IPS DF 19.7 (cell line): Measurements from ENCODE around the gene AJUBA.
"Not testable (repeated sequence)": the region's sequence is repeated elsewhere in the genome, so short reads cannot be mapped to it uniquely, and the experiment has no call there.

Experiments
- DNase-seq: peaks from one replicate; pipeline ENCODE4 v3.0.0-alpha.2; 2013; ENCODE audit warnings: low read depth, low spot score

Gene AJUBA

DNA sequence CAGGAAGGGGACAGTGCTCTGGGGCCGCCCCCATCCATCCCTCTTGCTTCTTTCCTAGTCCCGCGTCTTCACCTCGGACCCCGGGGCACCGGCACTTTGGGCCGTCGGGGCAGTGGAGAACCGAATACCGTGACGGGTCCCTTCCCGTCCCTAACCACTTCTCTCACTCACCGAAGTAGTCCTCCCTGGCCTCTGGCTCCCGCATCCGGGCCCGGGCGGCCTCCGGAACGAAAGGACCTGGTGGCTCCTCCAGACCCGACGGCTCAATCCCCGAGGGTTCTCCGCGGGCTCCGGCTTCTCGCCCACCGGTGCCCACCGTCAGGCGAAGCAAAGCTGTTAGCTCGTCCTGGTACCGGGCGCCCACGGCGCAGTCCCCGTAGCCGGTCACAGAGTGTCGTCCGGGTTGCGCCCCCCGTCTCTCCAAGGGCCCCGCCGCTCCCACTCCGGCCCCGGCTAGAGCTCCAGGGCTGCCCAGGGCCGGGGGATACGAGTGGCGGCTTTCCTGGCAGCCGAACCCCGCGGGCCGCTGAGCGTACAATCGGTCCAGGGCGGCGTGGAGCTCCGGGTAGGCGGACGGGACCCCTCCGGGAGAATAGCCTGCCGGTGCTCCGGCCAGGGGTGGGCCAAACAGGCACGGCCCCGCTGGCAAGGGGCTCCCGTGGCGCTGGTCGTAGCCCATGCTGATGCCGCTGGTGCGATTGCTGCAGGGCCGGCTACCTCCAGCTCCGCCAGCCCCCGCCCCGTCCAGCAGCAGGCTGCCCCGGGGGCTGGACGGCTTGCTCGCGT lies 1.1 kb downstream of the AJUBA start:
- DNase-seq: no peak

- DNase-seq: no peak
Observed at GRCh38 chr14:22980672-22981089, 1.7 kb downstream of the AJUBA start.

DNA sequence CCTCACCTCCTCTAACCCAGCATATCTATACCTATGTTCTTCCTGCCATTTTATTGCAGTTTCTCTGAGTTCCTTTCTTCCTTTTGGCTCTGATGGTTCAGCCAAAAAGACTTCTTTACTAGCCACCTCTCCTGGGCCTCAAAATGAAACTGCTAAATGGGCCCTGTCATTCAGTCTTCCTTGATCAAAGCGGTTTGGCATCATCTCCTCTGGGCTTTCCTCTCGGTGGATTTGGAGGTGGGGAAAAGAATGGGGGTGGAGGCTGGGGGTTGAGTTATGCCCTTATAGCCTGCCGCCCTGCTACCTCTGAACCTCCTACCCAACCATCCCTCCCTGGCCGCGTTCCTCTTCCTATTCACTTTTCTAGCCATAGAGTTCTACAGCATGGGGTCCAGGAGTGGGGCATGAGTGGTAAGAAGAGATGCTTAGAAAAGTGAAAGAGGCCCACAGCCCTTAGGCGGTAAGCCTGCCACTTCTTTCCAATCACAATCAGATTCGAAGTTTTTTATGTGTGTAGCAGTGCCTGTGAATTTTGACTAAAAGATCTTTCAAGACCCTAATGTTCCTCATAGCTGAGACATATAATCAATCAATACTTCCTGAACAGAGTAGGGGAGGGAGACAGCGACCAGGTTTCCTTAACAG lies 2.5 kb downstream of the AJUBA start:
- no peak for DNase-seq

DNA sequence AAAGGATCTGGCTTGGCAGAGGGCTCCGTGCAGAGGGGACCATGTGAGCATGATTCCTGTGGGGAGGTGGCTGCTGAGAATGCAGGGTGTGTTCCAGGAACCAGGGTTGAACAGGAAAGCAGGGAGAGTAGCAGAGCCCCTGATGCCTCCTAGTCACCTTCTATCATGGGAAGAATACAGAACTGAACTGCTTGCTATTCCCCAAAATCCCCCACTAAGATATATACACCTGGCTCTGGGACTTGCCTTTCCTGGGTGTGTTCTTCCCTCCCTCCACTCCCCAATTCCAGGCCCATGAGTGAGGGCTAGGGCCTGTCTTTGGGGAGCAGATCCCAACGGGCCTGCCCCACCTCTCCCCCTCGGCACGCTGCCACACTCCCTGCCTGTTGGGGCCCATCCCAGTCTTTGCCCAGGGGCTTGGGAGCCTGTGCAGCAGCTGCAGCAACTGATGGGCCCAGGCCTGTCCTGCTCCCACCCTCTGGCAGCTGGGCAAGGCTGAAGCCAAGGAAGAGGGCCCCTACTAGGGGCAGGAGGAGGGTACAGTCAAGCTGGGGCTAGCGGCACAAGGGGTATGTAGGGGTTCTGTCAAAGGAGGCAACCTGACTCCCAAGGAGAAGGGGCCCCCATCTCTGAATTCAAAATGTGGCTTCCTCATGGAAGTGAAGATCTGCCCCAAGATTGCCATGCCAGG lies 3.2 kb downstream of the AJUBA start:
- DNase-seq: no peak

DNA sequence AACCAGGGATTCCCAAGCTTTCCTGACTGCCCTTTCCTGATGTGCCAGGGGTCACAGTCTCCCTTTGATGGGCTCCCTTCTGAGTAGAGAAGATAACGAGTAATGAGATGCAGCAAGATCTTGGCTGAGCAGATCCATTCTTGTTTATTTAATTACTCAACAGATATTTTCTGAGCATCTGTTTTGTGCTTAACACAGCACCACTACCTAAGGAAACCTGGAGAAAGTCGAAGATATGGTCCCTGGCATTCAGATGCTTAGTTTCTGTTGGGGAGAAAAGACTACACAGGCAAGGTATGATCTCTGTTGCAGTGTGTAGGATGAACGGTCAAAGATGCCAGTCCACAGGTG lies 3.9 kb downstream of the AJUBA start:
- DNase-seq: no peak

DNA sequence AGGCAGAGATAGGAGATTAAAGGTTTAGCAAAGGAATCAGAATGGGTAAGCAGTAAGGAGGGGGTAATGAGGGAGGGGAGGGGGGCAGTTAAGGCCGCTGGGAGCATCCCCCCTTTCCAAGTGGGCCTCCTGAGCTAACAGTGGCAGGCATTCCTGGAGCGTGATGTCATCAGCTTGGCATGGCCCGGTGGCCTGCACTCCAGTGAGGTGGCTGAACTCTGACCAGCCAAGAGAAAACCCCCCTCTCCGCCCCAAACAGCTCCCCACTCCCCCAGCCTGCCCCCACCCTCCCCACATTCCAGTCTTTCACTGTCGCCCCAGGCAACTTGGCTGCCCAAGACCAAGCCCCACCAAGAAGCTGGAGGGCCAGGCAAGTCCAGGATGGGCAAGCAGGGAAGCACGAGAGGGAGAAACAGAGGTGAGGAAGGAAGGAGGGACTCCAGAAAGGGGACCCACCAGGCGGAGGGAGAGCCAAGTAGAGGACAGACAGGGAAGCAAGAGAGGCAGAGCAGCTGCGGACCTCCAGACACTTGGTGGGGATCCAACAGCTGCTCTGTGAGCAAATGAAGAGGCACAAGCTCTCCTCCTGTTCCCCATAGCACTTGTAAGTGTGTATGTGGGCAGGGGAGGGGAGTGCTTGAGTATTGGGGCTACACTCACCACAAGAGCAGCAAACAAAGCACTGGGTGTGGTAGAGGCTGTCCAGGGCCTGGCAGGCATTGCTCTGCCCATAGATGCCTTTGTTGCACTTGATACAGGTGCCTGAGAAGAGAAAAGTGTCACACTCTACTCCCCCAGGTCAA lies 4.5 kb downstream of the AJUBA start:
- peak; percentile 85 for DNase-seq

GRCh38 chr14:22977434-22977683 lies 5.0 kb downstream of the AJUBA start:
- DNase-seq: no peak

- no peak for DNase-seq
Observed at GRCh38 chr14:22976620-22977433, 5.5 kb downstream of the AJUBA start.

GRCh38 chr14:22974530-22975313 lies 7.6 kb downstream of the AJUBA start:
- DNase-seq: no peak

GRCh38 chr14:22973217-22974032 lies 8.9 kb downstream of the AJUBA start:
- DNase-seq: no peak

- DNase-seq: no peak
Observed at GRCh38 chr14:22972313-22972930, 9.9 kb downstream of the AJUBA start.

GRCh38 chr14:22971152-22971551 lies 11.2 kb downstream of the AJUBA start:
- no peak for DNase-seq

GRCh38 chr14:22966783-22967269 lies 15.5 kb downstream of the AJUBA start:
- no peak for DNase-seq

DNA sequence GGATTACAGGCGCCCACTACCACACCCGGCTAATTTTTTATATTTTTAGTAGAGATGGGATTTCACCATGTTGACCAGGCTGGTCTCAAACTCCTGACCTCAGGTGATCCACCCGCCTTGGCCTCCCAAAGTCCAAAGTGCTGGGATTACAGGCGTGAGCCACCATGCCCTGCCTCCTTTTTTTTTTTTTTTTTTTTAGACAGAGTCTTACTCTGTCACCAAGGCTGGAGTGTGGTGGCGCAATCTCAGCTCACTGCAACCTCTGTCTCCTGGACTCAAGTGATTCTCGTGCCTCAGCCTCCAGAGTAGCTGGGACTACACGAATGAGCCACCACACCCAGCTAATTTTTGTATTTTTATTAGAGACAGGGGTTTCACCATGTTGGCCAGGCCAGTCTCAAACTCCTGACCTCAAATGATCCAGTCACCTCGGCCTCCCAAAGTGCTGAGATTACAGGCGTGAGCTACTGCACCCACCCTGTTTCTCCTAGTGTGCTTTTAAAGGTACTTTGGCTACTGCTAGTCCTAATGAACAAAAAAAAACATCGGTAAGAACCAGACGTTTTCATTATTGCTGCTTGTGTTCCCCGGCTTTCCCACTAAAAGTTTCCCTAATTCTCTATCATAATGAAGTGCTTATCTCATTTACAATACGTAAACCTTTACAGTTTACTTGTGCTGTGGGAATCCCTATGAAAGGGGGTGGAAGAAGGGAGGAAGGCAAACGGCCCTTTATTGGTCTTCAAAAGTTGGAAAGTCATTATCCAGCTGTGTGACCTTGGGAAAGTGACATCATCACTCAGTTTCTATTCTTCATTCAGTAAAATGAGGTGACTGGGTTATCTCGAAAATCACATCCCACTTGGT lies 16.2 kb downstream of the AJUBA start:
- DNase-seq: not testable (repeated sequence)

DNA sequence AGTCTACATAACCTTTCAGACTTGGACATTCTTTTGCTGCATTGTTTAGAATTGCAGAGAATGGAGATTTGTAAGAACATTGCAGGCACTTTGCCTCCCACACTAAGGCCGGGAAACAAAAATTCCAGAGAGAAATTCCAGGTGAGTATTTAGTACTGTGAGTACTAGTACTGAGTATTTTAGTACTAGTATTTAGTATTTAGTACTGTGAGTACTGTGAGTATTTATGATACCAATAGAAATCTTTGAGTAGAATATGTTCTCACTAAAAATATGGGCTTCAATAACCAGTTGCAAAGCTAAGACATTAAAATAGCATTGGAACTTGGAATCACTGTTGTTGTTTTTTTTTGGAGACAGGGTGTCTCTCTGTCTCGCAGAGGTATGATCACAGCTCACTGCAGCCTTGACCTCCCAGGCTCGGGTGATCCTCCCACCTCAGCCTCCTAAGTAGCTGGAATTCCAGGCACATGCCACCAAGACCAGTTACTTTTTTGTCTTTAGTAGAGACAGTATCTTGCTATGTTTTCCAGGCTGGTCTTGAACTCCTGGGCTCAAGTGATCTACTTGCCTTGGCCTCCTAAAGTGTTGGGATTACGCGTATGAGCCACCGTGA lies 20.2 kb downstream of the AJUBA start:
- no peak for DNase-seq

- no peak for DNase-seq
Observed at GRCh38 chr14:22955702-22956569, 26.4 kb downstream of the AJUBA start.

GRCh38 chr14:22952418-22952817 lies 29.9 kb downstream of the AJUBA start:
- no peak for DNase-seq
